Measurements from ENCODE around the gene LMOD2.

LMOD2 gene

DNA sequence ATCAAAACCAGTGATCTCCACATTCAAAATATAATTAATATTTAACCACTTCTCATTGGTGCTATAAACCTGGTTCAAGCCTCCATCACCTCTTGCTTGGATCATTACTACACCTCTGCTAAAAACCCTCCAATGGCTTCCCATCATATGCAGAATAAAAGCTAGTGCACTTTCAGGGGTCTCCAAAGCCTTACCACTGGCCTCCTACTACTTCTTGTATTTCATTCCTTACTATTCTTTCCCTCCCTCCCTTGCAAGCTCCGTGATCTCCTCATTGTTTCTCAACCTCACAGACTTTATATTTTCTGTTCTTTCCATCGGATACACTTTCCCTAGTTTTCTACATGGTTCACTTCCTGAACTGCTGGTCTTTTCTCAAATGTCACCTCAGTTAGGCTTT is 31.5 kb downstream of the LMOD2 start:
- no peak for TF ChIP-seq ARNTL (CRISPR knock-in tag; IDR thresholded peaks at IDR 0.05; ENCODE audit: borderline replicate concordance, low read depth)
- no peak for TF ChIP-seq ZNF565 (CRISPR knock-in tag; conservative IDR thresholded peaks at IDR 0.05; ENCODE audit: low read depth)
- no peak for TF ChIP-seq RARB (CRISPR knock-in tag; IDR thresholded peaks at IDR 0.05)
- no peak for TF ChIP-seq TCF4 (CRISPR knock-in tag; IDR thresholded peaks at IDR 0.05; ENCODE audit: borderline replicate concordance)
- no peak for TF ChIP-seq ZFP3 (CRISPR knock-in tag; IDR thresholded peaks at IDR 0.05)
- TF ChIP-seq, protein P1, sequence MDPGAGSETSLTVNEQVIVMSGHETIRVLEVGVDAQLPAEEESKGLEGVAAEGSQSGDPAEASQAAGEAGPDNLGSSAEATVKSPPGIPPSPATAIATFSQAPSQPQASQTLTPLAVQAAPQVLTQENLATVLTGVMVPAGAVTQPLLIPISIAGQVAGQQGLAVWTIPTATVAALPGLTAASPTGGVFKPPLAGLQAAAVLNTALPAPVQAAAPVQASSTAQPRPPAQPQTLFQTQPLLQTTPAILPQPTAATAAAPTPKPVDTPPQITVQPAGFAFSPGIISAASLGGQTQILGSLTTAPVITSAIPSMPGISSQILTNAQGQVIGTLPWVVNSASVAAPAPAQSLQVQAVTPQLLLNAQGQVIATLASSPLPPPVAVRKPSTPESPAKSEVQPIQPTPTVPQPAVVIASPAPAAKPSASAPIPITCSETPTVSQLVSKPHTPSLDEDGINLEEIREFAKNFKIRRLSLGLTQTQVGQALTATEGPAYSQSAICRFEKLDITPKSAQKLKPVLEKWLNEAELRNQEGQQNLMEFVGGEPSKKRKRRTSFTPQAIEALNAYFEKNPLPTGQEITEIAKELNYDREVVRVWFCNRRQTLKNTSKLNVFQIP (CRISPR knock-in tag; IDR thresholded peaks at IDR 0.05; ENCODE audit: borderline replicate concordance, low read depth): no peak
- TF ChIP-seq, protein P2, sequence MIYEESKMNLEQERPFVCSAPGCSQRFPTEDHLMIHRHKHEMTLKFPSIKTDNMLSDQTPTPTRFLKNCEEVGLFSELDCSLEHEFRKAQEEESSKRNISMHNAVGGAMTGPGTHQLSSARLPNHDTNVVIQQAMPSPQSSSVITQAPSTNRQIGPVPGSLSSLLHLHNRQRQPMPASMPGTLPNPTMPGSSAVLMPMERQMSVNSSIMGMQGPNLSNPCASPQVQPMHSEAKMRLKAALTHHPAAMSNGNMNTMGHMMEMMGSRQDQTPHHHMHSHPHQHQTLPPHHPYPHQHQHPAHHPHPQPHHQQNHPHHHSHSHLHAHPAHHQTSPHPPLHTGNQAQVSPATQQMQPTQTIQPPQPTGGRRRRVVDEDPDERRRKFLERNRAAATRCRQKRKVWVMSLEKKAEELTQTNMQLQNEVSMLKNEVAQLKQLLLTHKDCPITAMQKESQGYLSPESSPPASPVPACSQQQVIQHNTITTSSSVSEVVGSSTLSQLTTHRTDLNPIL (CRISPR knock-in tag; IDR thresholded peaks at IDR 0.05; ENCODE audit: low read depth): no peak
- no peak for TF ChIP-seq TOX (CRISPR knock-in tag; IDR thresholded peaks at IDR 0.05; ENCODE audit: borderline replicate concordance)
- no peak for TF ChIP-seq OSR1 (CRISPR knock-in tag; IDR thresholded peaks at IDR 0.05)
- TF ChIP-seq, protein P3, sequence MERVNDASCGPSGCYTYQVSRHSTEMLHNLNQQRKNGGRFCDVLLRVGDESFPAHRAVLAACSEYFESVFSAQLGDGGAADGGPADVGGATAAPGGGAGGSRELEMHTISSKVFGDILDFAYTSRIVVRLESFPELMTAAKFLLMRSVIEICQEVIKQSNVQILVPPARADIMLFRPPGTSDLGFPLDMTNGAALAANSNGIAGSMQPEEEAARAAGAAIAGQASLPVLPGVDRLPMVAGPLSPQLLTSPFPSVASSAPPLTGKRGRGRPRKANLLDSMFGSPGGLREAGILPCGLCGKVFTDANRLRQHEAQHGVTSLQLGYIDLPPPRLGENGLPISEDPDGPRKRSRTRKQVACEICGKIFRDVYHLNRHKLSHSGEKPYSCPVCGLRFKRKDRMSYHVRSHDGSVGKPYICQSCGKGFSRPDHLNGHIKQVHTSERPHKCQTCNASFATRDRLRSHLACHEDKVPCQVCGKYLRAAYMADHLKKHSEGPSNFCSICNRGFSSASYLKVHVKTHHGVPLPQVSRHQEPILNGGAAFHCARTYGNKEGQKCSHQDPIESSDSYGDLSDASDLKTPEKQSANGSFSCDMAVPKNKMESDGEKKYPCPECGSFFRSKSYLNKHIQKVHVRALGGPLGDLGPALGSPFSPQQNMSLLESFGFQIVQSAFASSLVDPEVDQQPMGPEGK (CRISPR knock-in tag; IDR thresholded peaks at IDR 0.05; ENCODE audit: borderline replicate concordance): no peak
- no peak for TF ChIP-seq ZFP30 (CRISPR knock-in tag; IDR thresholded peaks at IDR 0.05)
- no peak for TF ChIP-seq SNAI2 (CRISPR knock-in tag; IDR thresholded peaks at IDR 0.05)
- no peak for ATAC-seq

DNA sequence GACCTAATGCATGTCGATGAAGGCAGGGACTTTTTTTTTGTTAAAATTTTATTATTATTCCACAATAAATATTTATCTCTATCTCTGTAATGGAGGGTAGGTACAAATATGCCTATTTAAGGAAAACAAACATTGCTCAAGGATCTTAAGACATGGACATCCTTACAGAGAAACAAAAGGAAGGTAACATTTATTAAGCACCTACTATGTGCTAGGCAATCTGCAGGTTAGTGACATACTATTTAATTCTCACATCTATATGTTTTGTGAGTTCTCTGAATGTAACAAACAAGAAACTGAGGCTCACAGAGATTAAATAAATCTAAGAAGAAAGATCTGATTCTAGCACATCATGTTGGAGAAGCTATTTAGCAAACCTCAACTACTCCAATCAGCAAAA is 32.1 kb downstream of the LMOD2 start:
- TF ChIP-seq, protein P4, sequence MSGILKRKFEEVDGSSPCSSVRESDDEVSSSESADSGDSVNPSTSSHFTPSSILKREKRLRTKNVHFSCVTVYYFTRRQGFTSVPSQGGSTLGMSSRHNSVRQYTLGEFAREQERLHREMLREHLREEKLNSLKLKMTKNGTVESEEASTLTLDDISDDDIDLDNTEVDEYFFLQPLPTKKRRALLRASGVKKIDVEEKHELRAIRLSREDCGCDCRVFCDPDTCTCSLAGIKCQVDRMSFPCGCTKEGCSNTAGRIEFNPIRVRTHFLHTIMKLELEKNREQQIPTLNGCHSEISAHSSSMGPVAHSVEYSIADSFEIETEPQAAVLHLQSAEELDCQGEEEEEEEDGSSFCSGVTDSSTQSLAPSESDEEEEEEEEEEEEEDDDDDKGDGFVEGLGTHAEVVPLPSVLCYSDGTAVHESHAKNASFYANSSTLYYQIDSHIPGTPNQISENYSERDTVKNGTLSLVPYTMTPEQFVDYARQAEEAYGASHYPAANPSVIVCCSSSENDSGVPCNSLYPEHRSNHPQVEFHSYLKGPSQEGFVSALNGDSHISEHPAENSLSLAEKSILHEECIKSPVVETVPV (CRISPR knock-in tag; IDR thresholded peaks at IDR 0.05): no peak
- no peak for ATAC-seq

DNA sequence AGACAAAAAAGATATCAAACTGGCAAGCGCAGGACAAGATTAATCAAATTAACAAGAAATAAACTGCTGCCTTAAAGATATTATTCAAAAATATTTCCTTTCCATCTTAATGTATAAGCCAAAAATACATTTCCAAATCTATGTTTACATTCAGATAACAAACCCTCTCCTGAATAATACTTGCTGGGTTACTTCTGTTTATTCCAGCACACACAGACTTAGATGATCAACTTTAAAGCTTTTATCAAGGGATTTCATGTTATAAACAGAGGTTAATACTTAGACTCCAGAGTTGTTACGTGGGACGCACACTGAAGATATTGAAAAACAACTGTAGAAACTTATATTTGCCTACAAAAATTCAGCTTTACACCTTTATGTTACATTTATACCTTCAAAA is 33.6 kb downstream of the LMOD2 start:
- no peak for TF ChIP-seq ARNTL (CRISPR knock-in tag; IDR thresholded peaks at IDR 0.05; ENCODE audit: borderline replicate concordance, low read depth)
- TF ChIP-seq OSR1 (CRISPR knock-in tag; IDR thresholded peaks at IDR 0.05): no peak
- TF ChIP-seq, protein P5, sequence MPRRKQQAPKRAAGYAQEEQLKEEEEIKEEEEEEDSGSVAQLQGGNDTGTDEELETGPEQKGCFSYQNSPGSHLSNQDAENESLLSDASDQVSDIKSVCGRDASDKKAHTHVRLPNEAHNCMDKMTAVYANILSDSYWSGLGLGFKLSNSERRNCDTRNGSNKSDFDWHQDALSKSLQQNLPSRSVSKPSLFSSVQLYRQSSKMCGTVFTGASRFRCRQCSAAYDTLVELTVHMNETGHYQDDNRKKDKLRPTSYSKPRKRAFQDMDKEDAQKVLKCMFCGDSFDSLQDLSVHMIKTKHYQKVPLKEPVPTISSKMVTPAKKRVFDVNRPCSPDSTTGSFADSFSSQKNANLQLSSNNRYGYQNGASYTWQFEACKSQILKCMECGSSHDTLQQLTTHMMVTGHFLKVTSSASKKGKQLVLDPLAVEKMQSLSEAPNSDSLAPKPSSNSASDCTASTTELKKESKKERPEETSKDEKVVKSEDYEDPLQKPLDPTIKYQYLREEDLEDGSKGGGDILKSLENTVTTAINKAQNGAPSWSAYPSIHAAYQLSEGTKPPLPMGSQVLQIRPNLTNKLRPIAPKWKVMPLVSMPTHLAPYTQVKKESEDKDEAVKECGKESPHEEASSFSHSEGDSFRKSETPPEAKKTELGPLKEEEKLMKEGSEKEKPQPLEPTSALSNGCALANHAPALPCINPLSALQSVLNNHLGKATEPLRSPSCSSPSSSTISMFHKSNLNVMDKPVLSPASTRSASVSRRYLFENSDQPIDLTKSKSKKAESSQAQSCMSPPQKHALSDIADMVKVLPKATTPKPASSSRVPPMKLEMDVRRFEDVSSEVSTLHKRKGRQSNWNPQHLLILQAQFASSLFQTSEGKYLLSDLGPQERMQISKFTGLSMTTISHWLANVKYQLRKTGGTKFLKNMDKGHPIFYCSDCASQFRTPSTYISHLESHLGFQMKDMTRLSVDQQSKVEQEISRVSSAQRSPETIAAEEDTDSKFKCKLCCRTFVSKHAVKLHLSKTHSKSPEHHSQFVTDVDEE (CRISPR knock-in tag; IDR thresholded peaks at IDR 0.05): no peak
- TF ChIP-seq PPARA (CRISPR knock-in tag; IDR thresholded peaks at IDR 0.05; ENCODE audit: borderline replicate concordance): no peak
- TF ChIP-seq BACH2 (CRISPR knock-in tag; IDR thresholded peaks at IDR 0.05; ENCODE audit: borderline replicate concordance): no peak
- no peak for ATAC-seq

DNA sequence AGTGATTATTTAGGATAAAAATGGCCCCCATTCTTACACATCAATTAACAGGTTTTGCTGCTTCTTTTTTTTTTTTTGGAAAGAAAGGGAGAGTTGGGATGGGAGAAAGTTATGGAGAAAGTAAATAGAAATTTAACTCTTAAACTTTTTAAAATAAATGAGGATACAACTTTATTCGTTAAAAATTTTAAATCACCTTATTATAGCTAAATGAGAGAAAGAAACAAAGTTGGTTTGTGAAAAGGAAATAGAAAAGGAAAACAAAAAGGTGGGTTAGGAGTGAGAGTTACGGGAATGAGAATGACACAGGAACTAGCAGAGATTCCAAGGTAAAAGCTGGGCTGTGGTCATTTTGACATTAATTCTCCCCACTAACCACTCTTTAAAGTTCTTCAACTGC is 34.9 kb downstream of the LMOD2 start:
- TF ChIP-seq ZNF565 (CRISPR knock-in tag; conservative IDR thresholded peaks at IDR 0.05; ENCODE audit: low read depth) (no peak), ZFP3 (CRISPR knock-in tag; IDR thresholded peaks at IDR 0.05) (no peak), ISL1 (CRISPR knock-in tag; IDR thresholded peaks at IDR 0.05) (no peak), ZC3H10 (CRISPR knock-in tag; IDR thresholded peaks at IDR 0.05) (no peak), SNAI2 (CRISPR knock-in tag; IDR thresholded peaks at IDR 0.05) (no peak), ESRRG (CRISPR knock-in tag; IDR thresholded peaks at IDR 0.05) (no peak), RARB (CRISPR knock-in tag; IDR thresholded peaks at IDR 0.05) (no peak), GLIS3 (CRISPR knock-in tag; IDR thresholded peaks at IDR 0.05) (no peak), ZFP30 (CRISPR knock-in tag; IDR thresholded peaks at IDR 0.05) (no peak), OSR1 (CRISPR knock-in tag; IDR thresholded peaks at IDR 0.05) (no peak), ZNF8 (CRISPR knock-in tag; IDR thresholded peaks at IDR 0.05) (no peak)
- TF ChIP-seq, protein P4 (CRISPR knock-in tag; IDR thresholded peaks at IDR 0.05): no peak
- TF ChIP-seq, protein P1 (CRISPR knock-in tag; IDR thresholded peaks at IDR 0.05; ENCODE audit: borderline replicate concordance, low read depth): no peak
- TF ChIP-seq, protein P3 (CRISPR knock-in tag; IDR thresholded peaks at IDR 0.05; ENCODE audit: borderline replicate concordance): no peak
- no peak for ATAC-seq

All from SK-N-SH treated with all-trans-retinoic acid at 6 μM for 48 hours (cell line).